CD1c-positive myeloid dendritic cell (primary cell): ENCODE data around the gene GATA1.
"Not testable (repeated sequence)": the region's sequence is repeated elsewhere in the genome, so short reads cannot be mapped to it uniquely, and the experiment has no call there.

ENCODE experiments used
- DNase-seq: peaks from one replicate; pipeline ENCODE4 v3.0.0-alpha.2; 2016; ENCODE audit errors: extremely low spot score

GATA1 gene

DNA sequence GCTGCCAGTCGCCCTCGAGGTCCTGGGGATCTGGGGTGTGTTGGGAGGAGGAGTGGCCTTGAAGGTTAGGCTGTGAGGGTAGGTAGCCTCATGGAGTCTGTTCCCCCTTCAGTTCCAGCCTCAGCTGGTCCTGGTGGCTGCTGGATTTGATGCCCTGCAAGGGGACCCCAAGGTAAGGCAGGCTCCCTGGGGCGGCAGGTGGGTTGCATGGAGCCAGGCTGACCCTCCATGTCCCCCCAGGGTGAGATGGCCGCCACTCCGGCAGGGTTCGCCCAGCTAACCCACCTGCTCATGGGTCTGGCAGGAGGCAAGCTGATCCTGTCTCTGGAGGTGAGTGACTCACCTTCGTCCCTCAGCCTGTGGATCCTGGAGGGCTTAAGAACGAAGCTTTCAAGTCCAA is 28.3 kb downstream of the GATA1 start:
- DNase-seq: no peak

DNA sequence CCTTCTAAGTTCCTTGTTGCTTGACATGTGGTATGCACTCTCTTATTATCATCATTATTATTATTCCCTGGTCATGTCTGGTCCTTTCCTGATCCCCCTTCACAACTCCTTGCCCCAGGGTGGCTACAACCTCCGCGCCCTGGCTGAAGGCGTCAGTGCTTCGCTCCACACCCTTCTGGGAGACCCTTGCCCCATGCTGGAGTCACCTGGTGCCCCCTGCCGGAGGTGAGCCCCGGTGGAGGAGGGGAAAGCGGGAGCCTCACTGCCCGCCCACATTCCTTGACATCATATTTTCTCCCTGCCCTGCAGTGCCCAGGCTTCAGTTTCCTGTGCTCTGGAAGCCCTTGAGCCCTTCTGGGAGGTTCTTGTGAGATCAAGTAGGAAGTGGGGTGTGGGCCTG is 28.9 kb downstream of the GATA1 start:
- DNase-seq: no peak

GRCh38 chrX:48816014-48816810 is 29.8 kb downstream of the GATA1 start:
- DNase-seq: no peak

- DNase-seq: no peak
Measured at GRCh38 chrX:48818098-48818497, 31.7 kb downstream of the GATA1 start.

GRCh38 chrX:48818866-48819265 is 32.5 kb downstream of the GATA1 start:
- DNase-seq: no peak

GRCh38 chrX:48819394-48819793 is 33.0 kb downstream of the GATA1 start:
- not testable (repeated sequence) for DNase-seq

GRCh38 chrX:48823053-48823452 is 36.7 kb downstream of the GATA1 start:
- no peak for DNase-seq

- DNase-seq: no peak
Measured at GRCh38 chrX:48824066-48824465, 37.7 kb downstream of the GATA1 start.

DNA sequence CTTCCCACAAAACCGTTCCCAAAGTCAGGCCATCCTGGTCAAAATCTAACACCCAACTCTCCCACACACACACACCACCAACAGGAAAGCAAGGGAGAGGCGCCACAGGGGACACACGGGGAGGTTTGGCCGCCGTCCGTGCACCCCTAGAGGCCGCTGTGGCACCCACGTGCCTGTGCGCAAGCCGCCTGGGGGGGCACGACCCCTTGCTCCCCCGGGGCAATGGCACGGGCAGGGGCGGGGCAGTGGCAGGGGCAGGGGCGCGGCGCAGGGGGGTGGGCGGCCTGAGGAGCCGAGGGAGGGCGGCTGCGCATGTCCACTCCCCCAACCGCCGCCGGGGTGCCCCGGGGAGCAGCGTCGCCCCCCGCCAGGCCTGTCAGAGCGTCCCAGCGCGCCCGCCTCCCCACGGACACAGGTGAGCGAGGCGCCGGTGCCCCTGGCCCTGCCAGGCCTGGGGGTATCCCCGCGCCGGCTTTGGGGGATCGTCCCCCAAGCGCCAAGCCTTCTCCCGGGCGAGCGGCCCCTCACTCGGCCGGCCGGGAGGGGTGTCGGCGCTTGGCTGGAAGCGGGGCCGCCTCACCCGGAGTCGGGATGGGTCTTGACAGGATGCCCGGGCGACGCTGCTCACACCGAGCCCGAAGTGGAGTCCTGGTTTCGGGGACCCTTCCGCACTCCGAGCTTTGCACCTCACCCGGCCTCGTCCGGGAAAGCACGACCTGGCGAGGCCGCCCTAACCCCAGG is 39.9 kb downstream of the GATA1 start, which contains the start of gene ERAS:
TSS of gene ERAS (plus strand) at position 379 of the 741 bp plus-strand sequence. CDS start 2,611 bp downstream, outside the sequence.
- no peak for DNase-seq

DNA sequence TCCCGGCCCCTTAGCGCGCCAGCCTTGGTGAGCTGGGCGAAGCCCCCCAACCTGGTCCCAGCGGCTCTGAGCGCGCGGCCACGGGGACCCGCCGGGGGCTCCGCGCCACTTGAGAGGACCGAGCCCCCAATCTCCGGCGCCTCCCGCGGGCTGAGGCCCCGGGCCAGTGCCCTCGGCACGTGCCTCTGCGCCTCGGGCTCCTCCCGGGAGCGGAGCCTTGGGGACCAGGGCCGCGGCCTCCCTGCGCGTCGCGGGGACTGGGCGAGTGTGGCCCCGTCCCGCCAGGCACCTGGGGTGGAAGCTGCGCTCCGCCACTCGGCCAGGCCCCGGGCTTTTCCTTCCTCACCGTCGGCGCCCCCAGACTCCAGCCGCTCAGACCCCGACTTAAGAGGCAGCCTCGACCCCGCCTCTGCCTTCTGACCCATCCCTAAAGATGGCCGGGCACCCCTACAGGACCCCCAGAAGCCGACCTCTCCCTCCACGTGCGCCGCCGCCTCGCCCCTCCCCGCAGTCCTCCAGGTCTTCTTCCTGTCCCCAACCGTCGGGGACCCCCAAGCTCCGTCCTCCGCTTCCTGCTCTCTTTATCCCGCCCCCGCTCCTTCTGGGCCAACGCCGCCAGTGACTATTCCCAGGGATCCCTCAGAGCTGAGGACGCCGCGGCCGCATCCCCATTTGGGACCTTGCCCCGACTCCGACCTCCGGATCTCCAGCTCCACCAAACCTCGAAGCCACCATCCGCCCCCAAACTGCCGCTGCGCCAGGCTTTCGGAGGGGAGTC is 40.7 kb downstream of the GATA1 start:
- no peak for DNase-seq

GRCh38 chrX:48827654-48827968 is 41.2 kb downstream of the GATA1 start:
- no peak for DNase-seq

GRCh38 chrX:48829016-48829735 is 42.8 kb downstream of the GATA1 start:
- no peak for DNase-seq

GRCh38 chrX:48831136-48831908 is 44.9 kb downstream of the GATA1 start:
- DNase-seq: no peak

GRCh38 chrX:48831909-48832291 is 45.5 kb downstream of the GATA1 start:
- DNase-seq: no peak

GRCh38 chrX:48833542-48834138 is 47.2 kb downstream of the GATA1 start:
- peak; percentile 2 for DNase-seq

- DNase-seq: no peak
Measured at GRCh38 chrX:48834383-48834709, 48.0 kb downstream of the GATA1 start.

DNA sequence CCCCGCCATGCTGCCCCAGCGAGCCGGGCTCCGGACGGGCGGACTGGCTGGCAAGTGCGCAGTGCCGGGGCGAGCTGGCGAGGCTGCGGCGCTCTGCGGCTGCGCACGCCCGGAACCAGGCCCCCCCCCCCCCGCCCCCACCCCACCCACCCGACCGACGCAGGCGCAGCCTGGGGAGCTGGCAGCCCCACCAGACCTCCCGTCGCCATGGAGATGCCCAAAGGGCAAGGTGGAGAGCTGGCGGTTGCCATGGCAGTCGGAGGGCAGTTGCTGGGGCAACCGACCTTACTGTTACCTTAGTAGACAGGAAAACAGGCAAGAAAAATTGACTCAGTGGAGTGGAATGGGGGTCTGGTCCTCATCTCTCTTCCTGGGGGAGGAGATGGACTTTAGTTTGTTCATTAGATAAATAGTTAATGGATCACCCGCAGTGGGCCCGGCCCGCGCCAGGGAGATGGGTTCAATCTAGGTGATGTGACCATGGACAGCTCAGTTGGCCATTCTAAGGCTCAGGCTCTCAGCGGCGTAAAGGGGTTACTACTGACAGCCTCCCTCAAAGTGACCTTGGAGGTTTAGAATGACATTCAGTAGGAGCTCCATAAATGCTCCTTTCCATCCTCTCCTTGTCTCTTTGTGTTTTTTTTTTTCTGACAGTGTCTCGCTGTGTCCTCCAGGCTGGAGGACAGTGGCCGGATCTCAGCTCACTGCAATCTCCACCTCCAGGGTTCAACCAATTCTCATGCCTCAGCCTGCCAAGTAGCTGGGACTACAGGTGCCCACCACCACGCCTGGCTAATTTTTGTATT is 49.3 kb downstream of the GATA1 start, which contains the start of gene PCSK1N:
TSS of gene PCSK1N (minus strand) at position 87 of the 806 bp plus-strand sequence. CDS start at position 9, 78 bp downstream.
- DNase-seq: no peak

DNA sequence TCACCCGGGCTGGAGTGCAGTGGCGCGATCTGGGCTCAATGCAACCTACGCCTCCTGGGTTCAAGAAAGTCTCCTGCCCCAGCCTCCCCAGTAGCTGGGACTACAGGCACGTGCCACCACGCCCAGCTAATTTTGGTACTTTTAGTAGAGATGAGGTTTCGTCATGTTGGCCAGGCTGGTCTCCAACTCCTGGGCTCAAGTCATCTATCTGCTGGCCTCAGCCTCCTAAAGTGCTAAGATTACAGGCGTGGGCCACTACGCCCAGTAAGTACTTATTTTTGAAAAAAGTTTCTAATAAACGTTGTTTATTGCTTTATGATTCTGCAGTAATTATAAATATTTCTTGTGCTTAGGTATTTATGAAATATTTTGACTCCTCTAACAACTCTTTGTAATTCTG is 53.3 kb downstream of the GATA1 start:
- DNase-seq: no peak
